A673 (cell line): ENCODE data around the gene HCK.

ENCODE experiments used
- CTCF ChIP-seq: fragments of 300-800, 200-600 bp; sonication (generic); conservative IDR thresholded peaks from 2 replicates; pipeline ENCODE4 v1.5.1; 2017; ENCODE audit warnings: low read depth, mild to moderate bottlenecking, antibody characterized with exemption, low read length, moderate library complexity, mixed read lengths
- EZH2 ChIP-seq: fragments of 200-600 bp; sonication (generic); IDR thresholded peaks from 2 replicates; pipeline ENCODE4 v1.6.1; 2017; ENCODE audit warnings: borderline replicate concordance, low read depth, mild to moderate bottlenecking, mixed read lengths, antibody characterized with exemption, low read length; ENCODE audit not compliant: poor library complexity, severe bottlenecking

- TF ChIP-seq CTCF (no peak), EZH2 (no peak)
Observed at GRCh38 chr20:32064667-32065066, 12.6 kb downstream of the HCK start.
